ENCODE measurements around the gene ABCG1.

The ABCG1 gene

DNA sequence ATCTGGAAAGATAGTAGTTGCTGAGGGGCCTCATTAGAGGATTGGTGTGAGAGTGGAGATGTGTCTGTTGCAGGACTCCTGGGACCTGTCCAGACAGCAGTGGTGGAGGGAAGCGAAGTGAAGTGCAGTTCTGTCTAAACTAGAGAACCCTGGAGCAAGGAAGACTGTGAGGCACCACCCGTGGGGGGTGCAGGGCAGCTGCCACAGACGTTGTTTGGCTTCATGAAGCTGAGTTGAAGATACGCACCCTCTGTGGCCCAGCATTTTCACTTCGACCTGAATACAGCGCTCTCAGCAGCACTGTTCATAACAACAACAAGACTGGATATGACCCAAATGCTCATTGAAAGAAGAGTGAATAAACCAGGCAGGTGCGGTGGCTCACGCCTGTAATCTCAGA, 29.3 kb downstream of the ABCG1 start:
- H3K27ac ChIP-seq (ENCODE audit: low read length), result no peak overlapping the region
- no peaks in the 10 kb centered on the region for H3K79me2 ChIP-seq (ENCODE audit: low read length)
- TF ChIP-seq, protein P1, sequence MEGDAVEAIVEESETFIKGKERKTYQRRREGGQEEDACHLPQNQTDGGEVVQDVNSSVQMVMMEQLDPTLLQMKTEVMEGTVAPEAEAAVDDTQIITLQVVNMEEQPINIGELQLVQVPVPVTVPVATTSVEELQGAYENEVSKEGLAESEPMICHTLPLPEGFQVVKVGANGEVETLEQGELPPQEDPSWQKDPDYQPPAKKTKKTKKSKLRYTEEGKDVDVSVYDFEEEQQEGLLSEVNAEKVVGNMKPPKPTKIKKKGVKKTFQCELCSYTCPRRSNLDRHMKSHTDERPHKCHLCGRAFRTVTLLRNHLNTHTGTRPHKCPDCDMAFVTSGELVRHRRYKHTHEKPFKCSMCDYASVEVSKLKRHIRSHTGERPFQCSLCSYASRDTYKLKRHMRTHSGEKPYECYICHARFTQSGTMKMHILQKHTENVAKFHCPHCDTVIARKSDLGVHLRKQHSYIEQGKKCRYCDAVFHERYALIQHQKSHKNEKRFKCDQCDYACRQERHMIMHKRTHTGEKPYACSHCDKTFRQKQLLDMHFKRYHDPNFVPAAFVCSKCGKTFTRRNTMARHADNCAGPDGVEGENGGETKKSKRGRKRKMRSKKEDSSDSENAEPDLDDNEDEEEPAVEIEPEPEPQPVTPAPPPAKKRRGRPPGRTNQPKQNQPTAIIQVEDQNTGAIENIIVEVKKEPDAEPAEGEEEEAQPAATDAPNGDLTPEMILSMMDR (IDR thresholded peaks at IDR 0.05; ENCODE audit: low read length), result no peak
- TF ChIP-seq EZH2 (optimal IDR thresholded peaks at IDR 0.05; ENCODE audit: low read depth, low read length), result no peak
- no peak for TF ChIP-seq EZH2phosphoT487 (IDR thresholded peaks at IDR 0.05; ENCODE audit: low read length)
- peaks cover 78% of the 10 kb centered on the region for H3K27me3 ChIP-seq (replicated peaks; ENCODE audit: insufficient read depth, low read length)
- peaks cover 4% of the 10 kb centered on the region; the same call in 1 of the 2 replicates for H3F3A ChIP-seq (ENCODE audit: insufficient read depth, low read length)
- H4K20me1 ChIP-seq (ENCODE audit: insufficient read depth, low read length), result no peaks in the 10 kb centered on the region
- no peak overlapping the region for H3K9ac ChIP-seq (ENCODE audit: low read length)
- H3K4me1 ChIP-seq (ENCODE audit: low read length), result peaks cover 9% of the 10 kb centered on the region
- no peak for DNase-seq
- no peak overlapping the region for H3K4me3 ChIP-seq (ENCODE audit: low read length)
- H2AFZ ChIP-seq (ENCODE audit: low read length), result no peak overlapping the region
- H3K9me2 ChIP-seq (replicated peaks; ENCODE audit: insufficient read depth, low read length), result no peaks in the 10 kb centered on the region
- no peak overlapping the region for H3K4me2 ChIP-seq (ENCODE audit: low read depth, low read length)
- H3K36me3 ChIP-seq (replicated peaks; ENCODE audit: insufficient read depth, low read length), result no peaks in the 10 kb centered on the region
- no peaks in the 10 kb centered on the region for H3K9me3 ChIP-seq (replicated peaks; ENCODE audit: insufficient read depth, low read length)

DNA sequence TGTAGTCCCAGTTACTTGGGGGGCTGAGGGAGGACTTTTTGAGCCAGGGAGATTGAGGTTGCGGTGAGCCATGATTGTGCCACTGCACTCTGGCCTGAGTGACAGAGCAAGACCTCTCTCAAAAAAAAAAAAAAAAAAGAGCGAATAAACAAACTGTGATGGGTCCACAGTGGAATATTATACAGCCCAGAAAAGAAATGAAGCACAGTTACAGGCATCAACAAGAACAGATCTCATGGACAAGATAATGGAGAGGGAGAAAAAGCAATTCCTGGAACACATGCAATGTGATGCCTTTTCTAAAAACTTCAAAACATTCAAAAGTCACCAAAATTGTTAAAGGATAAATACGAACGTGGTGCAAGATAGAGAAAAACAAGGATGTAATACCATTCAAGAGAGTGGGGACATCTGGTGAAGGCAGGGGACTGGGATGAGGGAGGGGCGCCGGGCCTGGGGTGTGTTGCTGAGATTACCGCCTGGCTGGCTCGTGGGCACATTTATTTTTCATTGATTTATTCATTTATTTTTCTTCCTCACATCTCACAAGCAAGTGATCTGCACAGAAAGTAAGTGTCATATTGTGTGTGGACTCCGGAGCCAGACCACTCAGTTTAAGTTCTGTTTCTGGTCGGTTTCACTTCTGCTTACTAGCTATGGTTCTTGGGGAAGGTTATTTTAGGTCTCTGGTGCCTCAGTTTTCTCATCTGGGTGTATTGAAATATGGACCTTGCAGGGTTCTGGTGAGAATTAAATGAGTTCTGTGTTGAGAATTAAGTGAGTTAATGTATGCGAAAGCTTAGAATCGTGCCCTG, 30.1 kb downstream of the ABCG1 start:
- Histone ChIP-seq H3K27me3 (replicated peaks; ENCODE audit: insufficient read depth, low read length) (peaks cover 85% of the 10 kb centered on the region), H2AFZ (ENCODE audit: low read length) (no peak overlapping the region), H3K36me3 (replicated peaks; ENCODE audit: insufficient read depth, low read length) (no peaks in the 10 kb centered on the region), H3K9me2 (replicated peaks; ENCODE audit: insufficient read depth, low read length) (no peaks in the 10 kb centered on the region), H3K79me2 (ENCODE audit: low read length) (no peaks in the 10 kb centered on the region), H3K27ac (ENCODE audit: low read length) (peak overlapping the region; percentile 4; the same call in 1 of the 2 replicates), H3K9ac (ENCODE audit: low read length) (no peak overlapping the region), H3K4me2 (ENCODE audit: low read depth, low read length) (peak overlapping the region; percentile 34; the same call in 1 of the 2 replicates), H3K4me3 (ENCODE audit: low read length) (no peak overlapping the region), H3F3A (ENCODE audit: insufficient read depth, low read length) (peaks cover 4% of the 10 kb centered on the region; the same call in 1 of the 2 replicates), H3K9me3 (replicated peaks; ENCODE audit: insufficient read depth, low read length) (no peaks in the 10 kb centered on the region), H4K20me1 (ENCODE audit: insufficient read depth, low read length) (no peaks in the 10 kb centered on the region), H3K4me1 (ENCODE audit: low read length) (peaks cover 9% of the 10 kb centered on the region)
- DNase-seq, result peak; percentile 46
- TF ChIP-seq, protein P1 (IDR thresholded peaks at IDR 0.05; ENCODE audit: low read length), result no peak
- TF ChIP-seq EZH2phosphoT487 (IDR thresholded peaks at IDR 0.05; ENCODE audit: low read length) (no peak), EZH2 (optimal IDR thresholded peaks at IDR 0.05; ENCODE audit: low read depth, low read length) (no peak)

DNA sequence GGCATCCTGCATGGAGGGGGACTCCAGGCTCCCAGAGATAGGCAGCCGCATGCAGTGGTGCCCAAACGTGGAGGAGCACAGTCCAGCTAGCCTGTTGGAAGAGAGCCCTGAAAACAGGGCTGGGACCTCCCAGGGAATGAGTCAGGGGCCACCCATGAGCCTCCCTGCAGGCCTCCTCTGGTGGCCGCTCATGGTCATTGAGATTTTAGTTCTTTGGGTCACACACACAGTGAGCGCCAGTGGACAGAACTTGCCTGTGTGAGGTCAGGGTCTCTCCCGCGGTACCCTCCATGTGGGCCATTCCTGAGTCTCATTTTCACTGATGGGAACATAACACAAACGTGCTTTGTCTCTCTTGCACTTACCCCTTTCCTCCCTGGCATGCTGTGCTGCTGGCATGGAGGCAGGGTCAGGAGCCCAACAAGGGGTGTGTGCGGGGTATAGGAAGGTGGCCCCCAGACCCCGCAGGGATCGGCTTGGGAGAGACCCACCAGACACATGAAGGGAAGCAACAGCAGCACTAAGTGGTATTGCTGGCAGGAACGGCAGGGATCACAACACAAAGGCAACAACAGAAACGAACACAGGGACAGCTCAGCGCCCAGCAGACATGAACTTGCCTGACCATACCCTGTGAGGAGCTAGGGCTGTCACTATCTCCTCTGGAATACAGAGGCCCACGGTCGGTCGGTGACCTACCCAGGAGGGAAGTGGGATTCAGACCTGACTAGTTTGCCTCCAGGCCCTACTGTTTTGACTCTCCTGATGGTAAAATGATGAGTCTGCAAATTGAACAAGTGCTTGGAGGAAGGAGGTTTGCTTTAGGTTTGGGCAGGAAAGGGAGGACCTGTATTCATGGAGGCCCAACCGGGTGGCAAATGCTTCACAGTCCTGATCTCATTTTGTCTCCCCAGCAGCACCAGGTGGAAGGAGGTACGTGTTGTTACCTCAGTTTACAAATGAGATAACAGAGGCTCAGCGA, 31.8 kb downstream of the ABCG1 start:
- DNase-seq, result no peak
- Histone ChIP-seq H2AFZ (ENCODE audit: low read length) (no peak overlapping the region), H3K36me3 (replicated peaks; ENCODE audit: insufficient read depth, low read length) (no peaks in the 10 kb centered on the region), H3K9ac (ENCODE audit: low read length) (no peak overlapping the region), H3K79me2 (ENCODE audit: low read length) (no peaks in the 10 kb centered on the region), H3K27ac (ENCODE audit: low read length) (no peak overlapping the region), H3K9me2 (replicated peaks; ENCODE audit: insufficient read depth, low read length) (no peaks in the 10 kb centered on the region), H3K27me3 (replicated peaks; ENCODE audit: insufficient read depth, low read length) (peaks cover 85% of the 10 kb centered on the region), H3K4me2 (ENCODE audit: low read depth, low read length) (no peak overlapping the region), H3K4me1 (ENCODE audit: low read length) (peaks cover 9% of the 10 kb centered on the region), H3K4me3 (ENCODE audit: low read length) (no peak overlapping the region), H4K20me1 (ENCODE audit: insufficient read depth, low read length) (no peaks in the 10 kb centered on the region), H3K9me3 (replicated peaks; ENCODE audit: insufficient read depth, low read length) (no peaks in the 10 kb centered on the region), H3F3A (ENCODE audit: insufficient read depth, low read length) (peaks cover 4% of the 10 kb centered on the region; the same call in 1 of the 2 replicates)
- TF ChIP-seq EZH2 (optimal IDR thresholded peaks at IDR 0.05; ENCODE audit: low read depth, low read length) (no peak), EZH2phosphoT487 (IDR thresholded peaks at IDR 0.05; ENCODE audit: low read length) (no peak)
- TF ChIP-seq, protein P1 (IDR thresholded peaks at IDR 0.05; ENCODE audit: low read length), result no peak
